HG03025 (cell line): ENCODE data around the gene ANKMY1.

Experiments
- ATAC-seq: cut with Tn5 transposase; IDR thresholded peaks from one replicate; pipeline ENCODE4 v1.9.1; 2021; ENCODE audit warnings: mild to moderate bottlenecking, moderate library complexity; ENCODE audit not compliant: unreplicated experiment, low FRiP score

ANKMY1 gene

DNA sequence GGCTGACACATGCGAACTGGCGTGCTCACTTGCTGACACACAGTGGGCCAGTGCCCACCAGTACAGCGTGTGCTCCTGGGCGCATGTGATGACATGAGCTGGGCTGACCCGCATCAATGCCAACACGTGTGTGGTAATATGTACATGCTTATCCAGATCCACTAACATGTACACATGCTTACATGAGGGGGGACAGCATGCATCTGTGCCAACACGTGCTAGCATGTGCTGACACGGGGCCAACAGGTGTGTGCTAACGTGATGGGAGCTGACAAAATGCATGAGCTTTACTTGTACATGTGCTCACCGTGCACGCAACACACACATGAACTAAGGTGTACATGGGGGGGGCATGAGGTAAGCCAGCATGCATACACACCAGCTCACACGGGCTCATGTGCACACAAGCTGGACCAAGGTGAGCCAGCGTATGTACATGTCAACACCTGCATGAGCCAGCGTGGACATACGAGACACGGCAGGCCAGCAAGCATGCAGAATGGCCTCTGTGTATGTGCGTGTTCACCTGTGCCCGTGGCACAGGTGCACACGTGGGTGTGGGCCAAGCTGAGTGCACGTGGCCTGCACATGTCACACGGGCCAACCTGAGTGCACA lies 93.8 kb downstream of the ANKMY1 start:
- no peak for ATAC-seq

DNA sequence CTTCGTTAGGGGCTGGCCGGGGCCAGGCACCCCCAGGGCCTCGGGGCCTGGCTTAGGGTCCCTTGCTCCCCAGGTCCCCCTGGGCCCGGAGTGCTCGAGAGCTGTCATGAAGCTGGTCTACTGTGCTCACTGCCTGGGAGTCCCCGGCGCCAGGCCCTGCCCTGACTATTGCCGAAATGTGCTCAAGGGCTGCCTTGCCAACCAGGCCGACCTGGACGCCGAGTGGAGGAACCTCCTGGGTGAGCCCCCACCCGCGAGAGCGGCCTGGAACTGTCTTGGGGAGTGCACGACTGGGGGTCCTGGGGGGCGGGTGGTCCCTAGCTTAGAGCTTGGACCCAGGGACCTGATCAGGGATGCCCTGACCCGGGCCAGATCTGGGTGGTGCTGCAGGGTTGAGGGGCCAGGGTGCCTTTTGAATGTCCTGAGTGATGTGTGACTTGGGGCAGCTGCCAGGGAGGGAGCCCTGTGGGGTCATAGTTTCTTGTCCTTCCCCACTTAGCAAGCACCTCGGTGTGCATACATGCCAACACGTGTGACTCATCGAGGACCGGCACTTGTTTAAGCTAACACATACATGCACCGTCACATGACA lies 94.4 kb downstream of the ANKMY1 start:
- ATAC-seq = no peak

DNA sequence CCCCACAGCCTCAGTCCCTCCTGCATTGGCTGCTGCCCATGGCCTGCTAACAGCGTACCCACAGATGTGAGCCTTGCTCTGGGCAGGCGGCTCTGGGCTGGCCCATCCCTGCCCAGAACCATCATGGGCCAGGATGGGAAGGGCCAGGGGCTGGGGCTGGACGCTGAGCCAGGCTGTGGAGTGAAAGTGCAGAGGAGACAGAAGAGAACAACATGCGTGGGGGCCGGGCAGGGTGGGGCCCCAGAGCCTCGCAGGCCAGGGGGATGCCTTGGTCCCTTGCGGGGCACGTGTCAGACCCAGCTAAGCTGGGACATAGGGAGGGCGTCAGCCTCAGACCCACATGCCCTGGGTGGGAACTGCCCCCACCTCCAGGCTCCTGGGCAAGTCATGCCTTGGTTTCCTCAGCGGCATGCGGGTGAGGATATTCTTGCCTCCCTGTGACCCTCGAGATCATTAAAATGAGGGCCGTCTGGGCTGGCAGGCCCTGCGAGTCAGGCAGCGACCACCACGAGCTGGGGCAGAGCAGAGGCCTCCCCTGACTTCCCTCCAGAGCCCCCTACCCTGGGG lies 95.0 kb downstream of the ANKMY1 start:
- no peak for ATAC-seq

DNA sequence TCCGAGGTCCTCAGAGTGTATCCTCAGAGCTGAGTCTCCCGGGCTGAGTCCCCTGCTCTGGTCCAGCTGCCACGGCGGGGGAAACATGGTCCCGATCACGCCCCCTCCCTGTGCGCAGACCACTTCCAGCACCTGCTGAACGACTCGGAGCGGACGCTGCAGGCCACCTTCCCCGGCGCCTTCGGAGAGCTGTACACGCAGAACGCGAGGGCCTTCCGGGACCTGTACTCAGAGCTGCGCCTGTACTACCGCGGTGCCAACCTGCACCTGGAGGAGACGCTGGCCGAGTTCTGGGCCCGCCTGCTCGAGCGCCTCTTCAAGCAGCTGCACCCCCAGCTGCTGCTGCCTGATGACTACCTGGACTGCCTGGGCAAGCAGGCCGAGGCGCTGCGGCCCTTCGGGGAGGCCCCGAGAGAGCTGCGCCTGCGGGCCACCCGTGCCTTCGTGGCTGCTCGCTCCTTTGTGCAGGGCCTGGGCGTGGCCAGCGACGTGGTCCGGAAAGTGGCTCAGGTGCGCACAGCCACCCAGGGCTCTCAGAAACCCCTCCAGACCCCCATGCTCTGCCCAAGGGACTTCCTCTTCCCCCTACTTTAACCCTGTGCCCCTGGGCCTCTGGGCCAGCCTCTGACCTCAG lies 95.6 kb downstream of the ANKMY1 start:
- no peak for ATAC-seq

DNA sequence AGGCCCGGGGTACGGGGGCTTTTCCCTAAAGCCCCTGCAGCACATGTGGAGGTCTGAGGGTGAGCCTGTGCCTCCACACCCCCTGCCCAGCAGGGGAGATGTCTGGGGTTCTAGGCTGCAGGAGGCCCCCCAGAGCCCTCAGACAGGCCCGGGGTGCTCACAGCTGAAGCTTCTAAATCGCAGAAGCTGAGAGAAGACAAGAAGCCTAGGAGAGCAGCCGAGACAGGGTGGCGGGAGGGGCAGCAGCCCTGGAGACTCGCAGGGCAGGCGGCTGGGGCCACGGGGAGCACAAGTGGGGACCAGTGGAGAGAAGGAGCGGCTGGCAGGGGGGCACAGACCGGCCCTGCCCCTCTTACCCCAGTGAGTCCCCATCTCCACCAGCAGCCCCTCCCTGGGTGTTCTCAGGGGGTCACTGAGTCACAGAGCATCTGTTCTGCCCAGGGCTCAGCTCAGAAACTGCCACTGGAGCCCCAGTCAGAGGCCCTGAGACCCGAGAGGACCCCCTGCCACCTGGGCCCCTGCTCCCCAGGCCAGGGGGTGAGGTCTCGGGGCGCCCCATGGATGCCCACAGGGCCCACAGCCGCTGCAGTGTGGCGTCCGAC lies 96.2 kb downstream of the ANKMY1 start:
- no peak for ATAC-seq

DNA sequence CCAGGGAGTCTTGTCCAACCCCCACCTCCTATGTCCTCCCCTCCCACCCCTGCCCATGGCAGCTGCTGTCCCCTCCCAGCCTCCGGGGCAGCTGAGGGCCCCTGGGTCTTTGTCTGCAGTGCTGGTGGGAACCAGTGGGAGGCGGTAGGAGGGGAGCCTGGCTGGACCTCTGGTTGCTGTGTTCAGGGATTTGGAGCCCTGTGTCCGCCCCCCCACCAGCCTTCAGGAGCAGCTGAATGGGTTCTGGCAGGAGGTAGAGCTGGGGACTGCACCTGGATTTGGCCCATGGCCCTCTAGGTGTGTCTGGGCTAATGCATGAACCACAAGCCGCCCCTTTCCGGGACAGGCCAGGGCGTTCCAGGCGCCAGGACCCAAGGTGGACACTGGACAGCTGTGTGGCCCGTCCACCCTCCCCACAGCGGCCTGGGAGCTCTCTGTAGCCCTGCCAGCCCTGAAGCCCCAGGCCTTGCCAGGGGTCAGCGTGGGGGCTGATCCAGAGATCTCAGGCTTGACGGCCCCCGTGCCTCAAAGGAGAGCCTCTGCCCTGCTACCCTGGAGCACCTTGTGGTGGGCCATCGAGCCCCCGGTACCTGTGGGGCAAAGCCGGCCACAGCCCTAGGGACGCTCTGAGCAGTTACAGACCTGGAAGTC lies 96.9 kb downstream of the ANKMY1 start:
- no peak for ATAC-seq

DNA sequence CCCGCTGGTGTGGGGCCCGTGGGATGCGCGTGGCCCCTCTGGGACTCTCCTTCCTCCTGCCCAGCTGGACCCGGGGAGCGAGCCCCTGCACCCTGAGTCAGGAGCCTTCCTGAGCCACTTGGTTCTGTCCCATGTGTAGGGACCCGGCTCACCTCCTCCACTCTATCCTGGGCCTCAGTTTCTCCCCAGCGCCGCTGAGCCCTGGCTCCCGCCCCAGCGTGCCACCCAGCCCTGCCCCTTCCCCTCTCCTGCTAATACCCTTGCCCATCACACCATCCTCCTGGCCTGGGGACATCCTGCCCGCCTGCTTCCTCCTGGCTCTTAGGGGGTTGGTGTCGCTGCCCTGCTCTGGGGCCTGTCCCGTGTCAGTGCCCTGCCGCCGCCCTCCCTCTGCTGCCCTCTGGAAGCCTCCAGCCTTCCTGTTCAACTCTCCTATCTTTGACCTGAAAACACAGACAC lies 97.5 kb downstream of the ANKMY1 start:
- no peak for ATAC-seq

DNA sequence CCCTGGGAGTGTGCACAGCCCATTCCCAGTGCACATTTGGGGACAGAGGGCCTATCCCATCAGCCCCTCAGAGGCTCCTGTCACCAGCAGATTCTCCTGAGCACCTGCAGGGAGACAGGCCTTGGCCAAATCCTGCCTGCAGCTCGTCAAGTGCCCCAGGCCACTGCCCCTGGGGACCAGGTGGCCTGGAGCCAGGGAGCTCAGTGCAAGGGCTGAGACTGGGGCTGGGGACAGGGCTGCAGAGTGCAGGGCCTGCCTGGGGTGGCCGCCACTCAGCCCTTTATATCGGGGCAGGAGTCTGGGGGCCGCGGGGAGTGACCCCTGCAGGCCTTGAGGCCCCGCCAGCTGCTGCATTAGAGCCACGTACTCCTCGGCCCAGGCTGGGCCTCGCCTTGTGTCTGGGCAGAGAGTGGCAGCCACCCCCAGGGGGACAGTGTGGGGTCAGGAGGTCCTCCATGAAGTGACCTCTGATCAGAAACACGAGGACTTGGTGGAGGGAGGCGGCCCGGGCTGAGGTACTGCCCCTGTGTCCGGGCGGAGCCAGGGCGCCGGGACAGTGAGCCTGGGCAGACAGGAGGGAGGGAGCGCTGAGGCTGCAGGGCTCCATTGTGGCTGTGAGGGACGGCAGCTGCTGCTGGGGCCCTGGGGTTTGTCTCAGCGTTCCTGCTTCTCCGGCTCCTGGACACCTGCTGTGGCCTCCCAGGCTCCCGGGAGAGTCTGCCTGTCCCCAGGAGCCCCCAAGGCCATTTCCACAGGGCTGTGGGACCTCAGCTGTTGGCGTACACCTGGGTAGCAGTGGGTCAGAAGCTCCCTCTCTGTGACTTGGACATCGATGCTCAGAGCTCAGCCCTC lies 98.2 kb downstream of the ANKMY1 start:
- ATAC-seq = no peak

DNA sequence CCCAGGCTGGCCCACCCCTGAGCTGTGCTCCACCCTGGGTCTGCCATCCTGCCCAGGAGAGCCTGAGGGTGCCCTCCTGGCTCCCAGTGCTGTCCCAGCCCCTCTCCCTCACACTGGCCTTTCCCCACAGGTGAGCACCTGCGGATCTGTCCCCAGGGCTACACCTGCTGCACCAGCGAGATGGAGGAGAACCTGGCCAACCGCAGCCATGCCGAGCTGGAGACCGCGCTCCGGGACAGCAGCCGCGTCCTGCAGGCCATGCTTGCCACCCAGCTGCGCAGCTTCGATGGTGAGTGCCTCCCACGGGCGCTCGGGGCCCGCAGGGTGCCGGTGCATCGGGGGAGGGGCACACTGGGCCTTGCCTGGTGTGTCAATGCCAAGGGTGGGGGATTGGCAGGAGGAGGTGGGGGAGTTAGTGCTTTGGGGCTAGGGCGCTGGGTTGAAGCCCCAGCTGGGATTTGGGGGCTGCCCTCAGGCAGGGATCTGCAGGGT lies 98.8 kb downstream of the ANKMY1 start:
- no peak for ATAC-seq

DNA sequence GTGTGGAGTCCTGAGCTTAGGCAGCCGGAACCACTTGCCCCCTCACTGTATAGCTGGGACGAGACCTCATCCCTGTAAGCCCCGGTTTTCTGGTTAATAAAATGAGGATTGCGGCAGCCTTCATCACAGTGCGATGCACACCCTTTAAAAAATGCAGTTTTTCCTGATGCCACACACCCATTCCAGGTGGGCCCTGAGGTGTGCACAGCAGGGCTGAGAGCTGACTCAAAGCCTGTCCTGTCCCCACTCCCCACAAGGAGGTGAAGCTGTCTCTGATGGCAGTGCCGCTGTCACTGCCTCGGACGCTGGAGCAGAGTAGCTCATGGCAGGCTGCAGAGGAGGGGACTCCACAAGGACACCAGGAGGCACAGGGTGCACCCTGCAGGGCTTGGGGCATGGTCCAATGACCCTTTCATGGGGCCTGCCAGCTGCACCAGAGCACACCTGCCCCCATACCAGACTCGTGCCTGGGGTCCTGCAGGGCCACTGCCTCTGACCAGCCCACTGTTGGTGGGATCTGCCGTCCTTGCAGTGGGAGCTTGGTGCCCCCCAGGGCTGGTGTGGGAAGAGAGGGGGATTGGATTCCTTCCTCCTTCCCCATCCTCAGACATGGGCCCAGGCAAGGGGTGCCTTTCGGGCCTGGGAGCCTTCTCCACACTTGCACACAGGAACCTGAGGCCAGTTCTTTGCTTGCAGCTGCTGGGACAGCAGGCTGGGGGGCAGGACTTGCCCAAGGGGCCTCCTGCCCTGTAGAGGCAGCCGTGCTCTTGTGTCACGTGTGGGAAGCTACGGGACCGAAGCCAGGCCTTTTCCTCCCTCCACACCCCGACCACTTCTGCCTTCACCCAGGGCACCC lies 99.5 kb downstream of the ANKMY1 start:
- no peak for ATAC-seq

DNA sequence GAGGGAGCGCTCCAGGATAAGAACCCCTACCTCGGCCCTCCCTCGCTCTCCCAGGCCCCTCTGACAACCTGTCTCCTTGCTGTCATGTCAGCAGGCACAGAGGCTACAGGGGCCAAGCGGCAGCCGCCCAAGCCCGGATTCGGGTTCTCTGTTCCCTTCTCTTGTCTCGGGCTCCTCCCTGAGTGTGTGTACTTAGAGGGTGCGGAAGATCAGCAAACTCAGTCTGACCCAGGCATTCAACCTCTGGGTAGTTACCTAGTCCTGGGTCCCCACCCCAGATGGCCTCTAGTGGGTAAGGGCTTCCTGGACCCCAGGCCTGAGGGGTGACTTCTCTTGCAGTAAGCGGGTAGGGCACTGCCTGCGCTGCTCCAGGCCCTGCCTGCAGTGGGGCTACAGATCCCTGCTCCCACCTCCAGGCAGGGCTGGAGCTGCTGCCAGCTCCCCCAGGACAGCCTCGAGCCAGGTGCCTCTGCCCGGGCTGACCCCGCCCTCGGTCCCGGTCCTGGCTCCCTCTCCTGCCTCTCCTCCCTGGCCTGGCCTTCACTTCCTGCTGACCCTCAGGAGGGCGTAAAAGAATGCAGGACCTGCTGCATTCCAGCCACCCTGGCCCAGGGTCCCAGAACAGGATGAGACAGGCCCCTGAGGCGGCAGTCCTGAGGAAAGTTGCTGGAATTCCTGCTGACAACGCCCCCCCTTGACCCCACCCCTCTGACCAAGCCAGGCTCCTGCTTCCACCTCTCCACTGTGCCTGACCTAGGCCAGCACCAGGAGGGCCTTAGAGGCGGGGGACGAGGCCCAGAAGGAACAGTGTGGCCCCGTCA lies 100.4 kb downstream of the ANKMY1 start:
- no peak for ATAC-seq

DNA sequence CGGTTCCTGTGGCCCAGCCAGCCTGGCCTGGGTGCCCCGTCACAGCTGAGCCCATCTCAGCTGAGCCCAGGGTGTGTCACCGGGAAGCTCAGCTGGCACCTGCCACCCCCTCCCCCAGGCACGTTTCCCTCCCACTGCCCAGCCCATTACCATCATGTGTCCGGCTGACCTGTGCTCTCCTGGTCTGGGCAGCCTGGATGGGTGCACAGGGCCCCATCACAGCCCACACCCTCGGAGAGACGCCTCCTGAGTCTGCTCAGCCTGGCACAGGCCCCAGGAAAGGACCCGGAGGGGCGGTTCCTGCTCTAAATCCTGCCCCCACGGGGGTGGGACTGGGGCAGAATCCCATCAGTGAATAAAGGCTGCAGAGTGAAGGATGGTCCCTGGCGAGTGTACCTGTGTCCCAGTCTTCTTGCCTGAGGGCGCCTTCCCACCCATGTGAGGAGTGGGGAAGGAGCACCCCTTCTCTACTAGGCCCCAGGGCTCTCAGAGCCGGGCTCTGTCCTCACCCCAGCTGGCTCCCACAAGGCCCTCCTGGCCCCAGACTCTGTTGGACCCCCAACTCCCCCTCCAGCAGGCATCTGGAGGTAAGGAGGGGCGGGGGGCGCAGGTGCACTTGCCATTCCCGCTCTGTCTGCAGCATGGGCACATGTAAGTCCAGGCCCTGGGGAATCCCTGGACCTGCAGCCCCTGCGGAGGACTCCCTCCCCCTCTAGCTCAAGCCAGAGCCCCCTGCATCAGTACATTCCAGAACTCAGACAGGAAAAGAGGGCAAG lies 101.2 kb downstream of the ANKMY1 start:
- ATAC-seq = no peak

DNA sequence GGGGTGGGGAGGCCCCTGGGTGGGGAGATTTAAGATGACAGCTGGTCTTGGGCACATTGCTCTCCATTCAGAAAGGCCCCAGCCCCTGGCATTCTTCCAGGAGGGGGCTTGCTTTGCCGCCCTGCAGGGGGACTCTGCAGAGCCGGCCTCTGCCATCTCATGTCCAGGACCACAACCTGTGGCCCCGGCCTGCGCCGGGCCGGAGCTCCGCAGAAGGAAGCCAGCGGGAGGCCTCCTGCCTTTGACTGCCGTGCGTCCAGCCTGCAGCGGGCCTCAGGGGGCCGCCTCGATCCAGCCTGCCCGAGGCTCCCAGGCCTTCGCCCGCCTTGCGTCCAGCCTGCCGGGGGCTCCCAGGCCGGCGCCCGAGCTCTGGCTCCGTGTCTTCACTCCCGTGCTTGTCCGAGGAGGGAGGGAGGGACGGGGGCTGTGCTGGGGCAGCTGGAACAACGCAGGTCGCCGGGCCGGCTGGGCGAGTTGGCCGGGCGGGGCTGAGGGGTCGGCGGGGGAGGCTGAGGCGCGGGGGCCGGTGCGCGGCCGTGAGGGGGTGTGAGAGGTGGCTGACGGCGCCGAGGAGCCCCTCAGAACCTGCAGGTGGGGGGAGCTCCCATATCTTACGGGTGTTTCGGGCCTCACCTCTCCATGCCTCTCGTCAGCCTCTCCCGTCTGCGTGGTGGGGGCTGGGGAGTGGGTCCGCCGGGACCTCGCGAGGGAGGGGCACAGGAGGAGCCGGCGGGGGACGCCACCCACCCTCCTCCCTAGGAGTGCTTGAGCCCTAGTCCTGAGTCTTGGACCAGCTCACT lies 101.9 kb downstream of the ANKMY1 start:
- no peak for ATAC-seq

DNA sequence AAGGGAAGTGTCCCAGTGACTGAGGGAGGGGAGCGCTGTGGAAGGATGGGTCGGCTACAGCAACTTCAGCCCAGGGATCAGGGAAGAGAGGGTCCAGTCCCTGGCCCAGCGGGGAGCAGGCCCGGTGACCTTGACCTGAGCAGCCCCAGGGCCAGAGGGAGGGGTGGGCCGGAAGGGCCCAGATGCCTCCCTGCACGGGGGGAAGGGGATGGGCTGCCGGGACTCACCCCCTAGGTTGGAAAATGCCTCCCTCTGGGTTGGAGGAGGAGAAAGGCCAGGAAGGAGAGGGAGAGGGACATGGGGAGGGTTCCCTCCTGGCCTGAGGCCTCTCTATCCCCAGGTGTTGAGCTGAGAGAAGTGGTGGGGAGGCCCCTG lies 102.5 kb downstream of the ANKMY1 start:
- no peak for ATAC-seq

DNA sequence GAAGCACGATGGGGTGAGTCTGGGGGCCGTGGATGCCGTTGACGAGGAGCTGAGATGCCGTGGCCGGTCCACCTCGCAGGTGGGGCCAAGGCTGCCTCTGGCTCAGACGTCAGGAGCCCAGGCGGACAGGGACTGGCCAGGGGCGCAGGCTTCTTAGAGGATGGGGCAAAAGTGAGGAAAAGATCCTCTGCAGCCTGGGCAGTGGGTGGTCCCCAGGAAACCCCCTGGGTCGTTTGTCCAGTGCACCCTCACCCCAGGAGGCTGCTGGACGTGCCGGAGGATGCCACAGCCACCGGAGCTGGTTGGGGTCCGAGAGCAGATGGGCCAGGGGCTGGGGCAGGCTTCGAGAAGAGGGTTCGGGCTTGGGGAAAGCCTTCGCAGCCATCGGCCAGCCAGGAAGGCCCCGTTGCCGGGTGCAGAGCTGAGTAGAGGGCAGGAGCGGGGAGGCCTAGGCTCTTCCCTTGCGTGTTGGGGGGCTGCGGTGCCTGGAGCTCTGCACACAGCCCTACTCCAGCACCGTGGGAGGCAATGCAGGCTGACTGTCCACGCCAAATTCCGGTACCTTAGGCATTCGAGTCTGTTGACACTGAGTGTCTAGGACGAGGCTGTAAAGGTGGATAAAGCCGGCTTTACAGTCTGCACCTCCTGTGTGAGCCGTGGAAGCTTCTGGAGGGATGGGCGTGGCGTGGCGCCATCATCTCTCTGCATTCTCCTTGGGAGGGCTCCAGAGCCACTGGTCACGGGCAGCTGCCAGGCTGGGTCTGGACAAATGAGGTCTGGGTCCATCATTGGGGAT lies 103.5 kb downstream of the ANKMY1 start:
- no peak for ATAC-seq
